NB4 (cell line): ENCODE data around the gene FAM3D.

Experiments used
- DNase-seq: peaks from one replicate; pipeline ENCODE4 v3.0.0; 2010; ENCODE audit warnings: low read depth
- H3K4me3 ChIP-seq: one replicate; pipeline ENCODE4 v1.5.1; 2011; ENCODE audit warnings: mild to moderate bottlenecking, low read depth, low read length, moderate library complexity
- MAX ChIP-seq: IDR thresholded peaks from 2 replicates; pipeline ENCODE4 v1.6.1; 2011; ENCODE audit warnings: low read depth, low read length
- MYC ChIP-seq: IDR thresholded peaks from 2 replicates; pipeline ENCODE4 v1.6.1; 2011; ENCODE audit warnings: low read depth, low read length
- POLR2A ChIP-seq: IDR thresholded peaks from 2 replicates; pipeline ENCODE4 v1.6.1; 2011; ENCODE audit warnings: mild to moderate bottlenecking; ENCODE audit not compliant: insufficient read length; ENCODE audit errors: extremely low read depth
- TF ChIP-seq, protein P1 (sequence below): IDR thresholded peaks from one replicate; pipeline ENCODE4 v1.5.1; 2012; ENCODE audit warnings: low read depth, low read length

The FAM3D gene

DNA sequence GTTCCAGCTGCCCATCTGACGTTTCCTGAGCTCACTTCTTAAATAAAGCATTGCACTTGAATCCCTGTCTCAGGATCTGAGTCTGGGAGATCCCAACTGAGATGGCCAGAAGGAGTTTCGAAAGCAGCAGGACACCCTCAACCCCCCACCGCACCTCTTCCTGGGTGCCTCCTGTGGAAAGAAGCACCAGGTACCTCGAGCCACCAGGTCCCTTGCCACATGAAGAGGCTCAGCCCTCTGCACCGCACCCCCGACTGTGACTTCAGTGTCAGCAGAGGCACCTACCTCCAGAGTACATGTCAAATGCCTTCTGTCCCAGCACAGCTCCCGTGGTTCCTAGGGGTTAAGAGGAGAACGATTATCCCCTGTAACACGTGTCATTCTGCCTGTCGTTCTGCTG is 26.7 kb downstream of the FAM3D start:
- no peak overlapping the region for H3K4me3 ChIP-seq
- TF ChIP-seq, protein P1, sequence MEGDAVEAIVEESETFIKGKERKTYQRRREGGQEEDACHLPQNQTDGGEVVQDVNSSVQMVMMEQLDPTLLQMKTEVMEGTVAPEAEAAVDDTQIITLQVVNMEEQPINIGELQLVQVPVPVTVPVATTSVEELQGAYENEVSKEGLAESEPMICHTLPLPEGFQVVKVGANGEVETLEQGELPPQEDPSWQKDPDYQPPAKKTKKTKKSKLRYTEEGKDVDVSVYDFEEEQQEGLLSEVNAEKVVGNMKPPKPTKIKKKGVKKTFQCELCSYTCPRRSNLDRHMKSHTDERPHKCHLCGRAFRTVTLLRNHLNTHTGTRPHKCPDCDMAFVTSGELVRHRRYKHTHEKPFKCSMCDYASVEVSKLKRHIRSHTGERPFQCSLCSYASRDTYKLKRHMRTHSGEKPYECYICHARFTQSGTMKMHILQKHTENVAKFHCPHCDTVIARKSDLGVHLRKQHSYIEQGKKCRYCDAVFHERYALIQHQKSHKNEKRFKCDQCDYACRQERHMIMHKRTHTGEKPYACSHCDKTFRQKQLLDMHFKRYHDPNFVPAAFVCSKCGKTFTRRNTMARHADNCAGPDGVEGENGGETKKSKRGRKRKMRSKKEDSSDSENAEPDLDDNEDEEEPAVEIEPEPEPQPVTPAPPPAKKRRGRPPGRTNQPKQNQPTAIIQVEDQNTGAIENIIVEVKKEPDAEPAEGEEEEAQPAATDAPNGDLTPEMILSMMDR, result no peak
- TF ChIP-seq MYC (no peak), POLR2A (no peak), MAX (no peak)
- DNase-seq, result no peak

- H3K4me3 ChIP-seq, result no peak overlapping the region
- no peak for TF ChIP-seq POLR2A
- no peak for TF ChIP-seq MAX
- TF ChIP-seq, protein P1, result no peak
- TF ChIP-seq MYC, result no peak
- DNase-seq, result no peak
Measured at GRCh38 chr3:58639001-58639400, 27.6 kb downstream of the FAM3D start.

- no peak overlapping the region for H3K4me3 ChIP-seq
- TF ChIP-seq MYC (no peak), POLR2A (no peak)
- TF ChIP-seq, protein P1, result no peak
- DNase-seq, result no peak
Measured at GRCh38 chr3:58638591-58638990, 28.0 kb downstream of the FAM3D start.

DNA sequence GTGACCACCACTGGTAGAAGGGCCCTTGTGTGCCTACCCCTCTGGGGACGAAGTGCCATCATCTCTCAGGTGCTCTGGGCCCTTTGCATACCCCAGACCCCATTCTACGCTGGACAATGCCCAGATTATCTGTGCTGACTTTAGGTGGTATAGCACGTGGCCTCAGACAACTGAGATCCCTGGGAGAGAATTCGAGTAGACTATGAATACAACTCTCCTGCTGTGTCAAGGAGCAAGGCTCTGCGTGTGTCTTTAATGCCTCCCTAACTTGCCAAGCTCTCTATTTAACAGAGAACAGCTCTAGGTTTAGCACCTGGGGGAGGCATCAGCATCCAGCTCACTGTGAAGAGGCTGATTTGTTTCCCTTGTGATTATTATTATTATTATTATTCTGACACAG is 29.1 kb downstream of the FAM3D start:
- DNase-seq, result no peak
- no peak overlapping the region for H3K4me3 ChIP-seq
- no peak for TF ChIP-seq MYC
- TF ChIP-seq MAX, result no peak
- TF ChIP-seq, protein P1, result no peak
- no peak for TF ChIP-seq POLR2A

GRCh38 chr3:58635371-58636285 is 30.9 kb downstream of the FAM3D start:
- H3K4me3 ChIP-seq, result no peak overlapping the region
- TF ChIP-seq POLR2A, result no peak
- TF ChIP-seq, protein P1, result no peak
- no peak for TF ChIP-seq MYC
- no peak for TF ChIP-seq MAX
- peak; percentile 20 for DNase-seq
